Stimulated activated naive B cell treated with anti-CD40 and anti-IgM and Interleukin-4, amounts not matched to agents 10 μg/mL and 1 μg/mL and 100 μg/mL, for 72 hours (primary cell): Measurements from ENCODE around the gene VIPR2.
"Not testable (repeated sequence)": the region's sequence is repeated elsewhere in the genome, so short reads cannot be mapped to it uniquely, and the experiment has no call there.

Experiments used
- ATAC-seq, 2 donors: fragments of 150-1000 bp; cut with Tn5 transposase; replicated peaks; 2 replicates each; pipeline ENCODE4 v1.10.0; 2021; ENCODE audit warnings: moderate library complexity in 1 of 2
- DNase-seq: peaks from one replicate; pipeline ENCODE4 v3.0.0; 2021
- H3K27ac Mint-ChIP-seq: one replicate; pipeline ENCODE4 v1.8.0; 2022; ENCODE audit warnings: mild to moderate bottlenecking, mixed read lengths
- H3K27me3 Mint-ChIP-seq, 2 donors: one replicate each; pipeline ENCODE4 v1.8.0; 2022; ENCODE audit warnings: mixed read lengths in 2 of 2
- H3K36me3 Mint-ChIP-seq, 2 donors: one replicate each; pipeline ENCODE4 v1.8.0; 2022; ENCODE audit warnings: mixed read lengths in 2 of 2, mild to moderate bottlenecking in 1 of 2
- H3K4me1 Mint-ChIP-seq, 2 donors: one replicate each; pipeline ENCODE4 v1.8.0; 2022; ENCODE audit warnings: mixed read lengths in 2 of 2, mild to moderate bottlenecking in 1 of 2
- H3K4me3 Mint-ChIP-seq, 2 donors: one replicate each; pipeline ENCODE4 v1.8.0; 2022; ENCODE audit warnings: mild to moderate bottlenecking in 2 of 2, mixed read lengths in 2 of 2, moderate library complexity in 1 of 2
- H3K9me3 Mint-ChIP-seq, 2 donors: one replicate each; pipeline ENCODE4 v1.8.0; 2022; ENCODE audit warnings: mixed read lengths in 2 of 2, mild to moderate bottlenecking in 1 of 2

VIPR2 gene

GRCh38 chr7:159139202-159139601 is 5.5 kb downstream of the VIPR2 start:
- Mint-ChIP-seq H3K27me3 (peaks cover 19 to 36% of the 10 kb centered on the region in 2 donors), H3K27ac (no peak overlapping the region), H3K36me3 (no peaks in the 10 kb centered on the region), H3K9me3 (no peaks in the 10 kb centered on the region), H3K4me3 (no peak overlapping the region), H3K4me1 (no peaks in the 10 kb centered on the region)
- no peak for ATAC-seq
- DNase-seq: no peak

- Mint-ChIP-seq H3K27me3 (peaks cover 19 to 30% of the 10 kb centered on the region in 2 donors), H3K4me1 (no peaks in the 10 kb centered on the region), H3K4me3 (no peak overlapping the region), H3K9me3 (no peaks in the 10 kb centered on the region), H3K36me3 (no peaks in the 10 kb centered on the region), H3K27ac (no peak overlapping the region)
- DNase-seq (no peak), ATAC-seq (no peak)
Measured at GRCh38 chr7:159138508-159138907, 6.2 kb downstream of the VIPR2 start.

GRCh38 chr7:159137906-159138305 is 6.8 kb downstream of the VIPR2 start:
- Mint-ChIP-seq H3K27ac (no peak overlapping the region), H3K36me3 (no peaks in the 10 kb centered on the region), H3K4me3 (no peak overlapping the region), H3K4me1 (no peaks in the 10 kb centered on the region), H3K9me3 (no peaks in the 10 kb centered on the region), H3K27me3 (peaks cover 15 to 27% of the 10 kb centered on the region in 2 donors)
- ATAC-seq (no peak), DNase-seq (no peak)

GRCh38 chr7:159136846-159137245 is 7.8 kb downstream of the VIPR2 start:
- Mint-ChIP-seq H3K4me1 (no peaks in the 10 kb centered on the region), H3K36me3 (no peaks in the 10 kb centered on the region), H3K4me3 (no peak overlapping the region), H3K27me3 (peaks cover 12 to 23% of the 10 kb centered on the region in 2 donors), H3K9me3 (no peaks in the 10 kb centered on the region), H3K27ac (no peak overlapping the region)
- ATAC-seq: no peak
- no peak for DNase-seq

- ATAC-seq (no peak), DNase-seq (no peak)
- Mint-ChIP-seq H3K27ac (no peak overlapping the region), H3K9me3 (no peaks in the 10 kb centered on the region), H3K4me3 (no peak overlapping the region), H3K36me3 (no peaks in the 10 kb centered on the region), H3K4me1 (no peaks in the 10 kb centered on the region), H3K27me3 (peaks cover 12 to 23% of the 10 kb centered on the region in 2 donors)
Measured at GRCh38 chr7:159136442-159136841, 8.2 kb downstream of the VIPR2 start.

GRCh38 chr7:159136013-159136412 is 8.7 kb downstream of the VIPR2 start:
- no peak for DNase-seq
- H3K27ac Mint-ChIP-seq: no peak overlapping the region
- no peaks in the 10 kb centered on the region for H3K36me3 Mint-ChIP-seq
- ATAC-seq: no peak
- H3K4me1 Mint-ChIP-seq: no peaks in the 10 kb centered on the region
- no peaks in the 10 kb centered on the region for H3K9me3 Mint-ChIP-seq
- H3K27me3 Mint-ChIP-seq: peaks cover 9 to 20% of the 10 kb centered on the region in 2 donors
- no peak overlapping the region for H3K4me3 Mint-ChIP-seq

GRCh38 chr7:159132670-159133443 is 11.8 kb downstream of the VIPR2 start:
- not testable (repeated sequence) for H3K4me3 Mint-ChIP-seq, H3K4me1 Mint-ChIP-seq, H3K27ac Mint-ChIP-seq, DNase-seq, H3K36me3 Mint-ChIP-seq, ATAC-seq, H3K9me3 Mint-ChIP-seq, H3K27me3 Mint-ChIP-seq

GRCh38 chr7:159130820-159131219 is 13.8 kb downstream of the VIPR2 start:
- no peak overlapping the region for H3K4me3 Mint-ChIP-seq
- no peaks in the 10 kb centered on the region for H3K36me3 Mint-ChIP-seq
- no peak for ATAC-seq
- no peaks in the 10 kb centered on the region for H3K9me3 Mint-ChIP-seq
- H3K4me1 Mint-ChIP-seq: no peaks in the 10 kb centered on the region
- peaks cover 0 to 11% of the 10 kb centered on the region in 2 donors for H3K27me3 Mint-ChIP-seq
- no peak overlapping the region for H3K27ac Mint-ChIP-seq
- no peak for DNase-seq

GRCh38 chr7:159130199-159130775 is 14.4 kb downstream of the VIPR2 start:
- DNase-seq (no peak), ATAC-seq (no peak)
- H3K4me3 Mint-ChIP-seq: no peak overlapping the region
- no peaks in the 10 kb centered on the region for H3K4me1 Mint-ChIP-seq
- H3K36me3 Mint-ChIP-seq: no peaks in the 10 kb centered on the region
- H3K27ac Mint-ChIP-seq: no peak overlapping the region
- no peaks in the 10 kb centered on the region for H3K9me3 Mint-ChIP-seq
- peaks cover 0 to 11% of the 10 kb centered on the region in 2 donors for H3K27me3 Mint-ChIP-seq

GRCh38 chr7:159128767-159129166 is 15.9 kb downstream of the VIPR2 start:
- H3K36me3 Mint-ChIP-seq: no peaks in the 10 kb centered on the region
- H3K4me1 Mint-ChIP-seq: no peaks in the 10 kb centered on the region
- no peak overlapping the region for H3K4me3 Mint-ChIP-seq
- DNase-seq (no peak), ATAC-seq (no peak)
- H3K27me3 Mint-ChIP-seq: peaks cover 0 to 11% of the 10 kb centered on the region in 2 donors
- H3K9me3 Mint-ChIP-seq: peaks cover 0 to 1% of the 10 kb centered on the region in 2 donors
- H3K27ac Mint-ChIP-seq: no peak overlapping the region

GRCh38 chr7:159127691-159128642 is 16.7 kb downstream of the VIPR2 start:
- Mint-ChIP-seq H3K27ac (no peak overlapping the region), H3K36me3 (no peaks in the 10 kb centered on the region)
- ATAC-seq: no peak

GRCh38 chr7:159126311-159127260 is 18.1 kb downstream of the VIPR2 start:
- no peaks in the 10 kb centered on the region for H3K36me3 Mint-ChIP-seq
- DNase-seq (no peak), ATAC-seq (no peak)
- H3K4me3 Mint-ChIP-seq: no peak overlapping the region
- no peak overlapping the region for H3K27ac Mint-ChIP-seq
- H3K9me3 Mint-ChIP-seq: peaks cover 0 to 7% of the 10 kb centered on the region in 2 donors
- H3K27me3 Mint-ChIP-seq: peaks cover 0 to 11% of the 10 kb centered on the region in 2 donors
- H3K4me1 Mint-ChIP-seq: no peaks in the 10 kb centered on the region

More at GRCh38 chr7:159127691-159128642, 16.7 kb downstream of the VIPR2 start:
- H3K4me3 Mint-ChIP-seq: no peak overlapping the region
- no peaks in the 10 kb centered on the region for H3K4me1 Mint-ChIP-seq
- H3K27me3 Mint-ChIP-seq: peaks cover 0 to 11% of the 10 kb centered on the region in 2 donors
- DNase-seq: no peak
- peaks cover 0 to 7% of the 10 kb centered on the region in 2 donors for H3K9me3 Mint-ChIP-seq

- peaks cover 0 to 11% of the 10 kb centered on the region in 2 donors for H3K27me3 Mint-ChIP-seq
- H3K27ac Mint-ChIP-seq: no peak overlapping the region
- no peak overlapping the region for H3K4me3 Mint-ChIP-seq
- H3K4me1 Mint-ChIP-seq: no peaks in the 10 kb centered on the region
- H3K36me3 Mint-ChIP-seq: no peaks in the 10 kb centered on the region
- ATAC-seq (no peak), DNase-seq (no peak)
- H3K9me3 Mint-ChIP-seq: peaks cover 0 to 7% of the 10 kb centered on the region in 2 donors
Measured at GRCh38 chr7:159125955-159126270, 18.8 kb downstream of the VIPR2 start.
